ENCODE measurements around the gene OXCT1.
A peak's percentile ranks its signal among the peaks of the same experiment; 100 is the strongest.
"Not testable (repeated sequence)": the region's sequence is repeated elsewhere in the genome, so short reads cannot be mapped to it uniquely, and the experiment has no call there.

The OXCT1 gene

GRCh38 chr5:41728281-41728680 is 141.9 kb downstream of the OXCT1 start:
- TF ChIP-seq TAF1 (IDR thresholded peaks at IDR 0.05; ENCODE audit: low read depth, low read length) (no peak), SPI1 (IDR thresholded peaks at IDR 0.05; ENCODE audit: low read depth, low read length) (no peak), POLR2AphosphoS5 (IDR thresholded peaks at IDR 0.05; ENCODE audit: low read depth, low read length) (no peak), POU2F2 (IDR thresholded peaks at IDR 0.05; ENCODE audit: low read depth, low read length) (no peak), PAX5 (IDR thresholded peaks at IDR 0.05; ENCODE audit: insufficient read depth, low read length, severe bottlenecking) (no peak), POLR2A (IDR thresholded peaks at IDR 0.05; ENCODE audit: low read depth, low read length) (no peak)
- DNase-seq (ENCODE audit: insufficient read length, low spot score) = no peak
- FAIRE-seq = no peak

DNA sequence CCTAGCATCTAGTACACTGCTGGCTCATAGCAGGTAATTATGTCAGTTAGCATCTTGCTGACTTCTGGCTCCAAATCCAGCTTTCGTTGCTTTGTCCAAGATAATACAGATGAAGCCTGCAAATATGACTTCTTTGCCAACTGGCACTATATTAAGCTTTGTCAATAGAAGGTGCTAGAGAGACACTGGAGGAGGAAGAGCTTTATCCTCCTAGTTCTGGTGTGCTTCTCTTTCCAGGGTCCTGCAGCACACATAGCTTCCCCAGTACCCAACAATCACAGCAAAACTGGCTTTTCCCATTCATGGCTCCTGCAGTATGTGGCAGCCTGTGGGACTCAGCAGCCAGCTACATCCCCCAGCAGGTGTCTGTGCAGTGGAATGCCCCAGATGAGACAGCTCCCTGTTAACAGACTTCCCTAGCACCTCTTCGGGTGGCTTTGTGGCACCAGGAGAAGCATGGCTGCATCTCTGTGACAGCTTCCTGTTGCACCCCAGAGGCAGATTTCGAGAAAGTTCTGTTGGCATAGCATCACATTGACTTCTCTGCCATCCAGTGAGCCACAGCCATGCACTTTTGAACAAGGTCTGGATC is 147.8 kb downstream of the OXCT1 start:
- no peak for TF ChIP-seq POLR2AphosphoS5 (IDR thresholded peaks at IDR 0.05; ENCODE audit: low read depth, low read length)
- TF ChIP-seq PAX5 (IDR thresholded peaks at IDR 0.05; ENCODE audit: insufficient read depth, low read length, severe bottlenecking) = no peak
- TF ChIP-seq TAF1 (IDR thresholded peaks at IDR 0.05; ENCODE audit: low read depth, low read length) = no peak
- no peak for TF ChIP-seq POU2F2 (IDR thresholded peaks at IDR 0.05; ENCODE audit: low read depth, low read length)
- TF ChIP-seq POLR2A (IDR thresholded peaks at IDR 0.05; ENCODE audit: low read depth, low read length) = no peak
- no peak for TF ChIP-seq SPI1 (IDR thresholded peaks at IDR 0.05; ENCODE audit: low read depth, low read length)
- no peak for FAIRE-seq
- no peak for DNase-seq (ENCODE audit: insufficient read length, low spot score)

DNA sequence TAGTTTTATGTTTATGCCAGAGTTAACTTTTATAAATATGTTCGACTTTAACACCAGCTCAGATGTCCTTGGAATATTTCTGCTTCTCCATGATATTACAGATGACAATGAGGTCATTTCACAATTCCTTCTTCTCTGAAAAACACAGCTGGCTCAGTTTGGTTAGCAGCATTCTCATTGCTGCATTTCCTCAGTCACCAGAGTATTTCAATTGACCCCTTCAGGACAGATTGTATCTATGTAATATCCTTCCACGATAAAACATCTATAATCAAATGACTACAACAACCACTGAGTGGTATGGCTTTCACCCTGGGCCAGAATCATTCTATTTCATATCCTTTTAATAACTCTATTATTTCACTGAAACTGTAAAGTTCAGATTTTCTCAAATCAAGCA is 148.7 kb downstream of the OXCT1 start:
- TF ChIP-seq SPI1 (IDR thresholded peaks at IDR 0.05; ENCODE audit: low read depth, low read length) (no peak), POLR2A (IDR thresholded peaks at IDR 0.05; ENCODE audit: low read depth, low read length) (no peak), POU2F2 (IDR thresholded peaks at IDR 0.05; ENCODE audit: low read depth, low read length) (no peak), TAF1 (IDR thresholded peaks at IDR 0.05; ENCODE audit: low read depth, low read length) (no peak), POLR2AphosphoS5 (IDR thresholded peaks at IDR 0.05; ENCODE audit: low read depth, low read length) (no peak), PAX5 (IDR thresholded peaks at IDR 0.05; ENCODE audit: insufficient read depth, low read length, severe bottlenecking) (no peak)
- DNase-seq (ENCODE audit: insufficient read length, low spot score) (no peak), FAIRE-seq (no peak)

DNA sequence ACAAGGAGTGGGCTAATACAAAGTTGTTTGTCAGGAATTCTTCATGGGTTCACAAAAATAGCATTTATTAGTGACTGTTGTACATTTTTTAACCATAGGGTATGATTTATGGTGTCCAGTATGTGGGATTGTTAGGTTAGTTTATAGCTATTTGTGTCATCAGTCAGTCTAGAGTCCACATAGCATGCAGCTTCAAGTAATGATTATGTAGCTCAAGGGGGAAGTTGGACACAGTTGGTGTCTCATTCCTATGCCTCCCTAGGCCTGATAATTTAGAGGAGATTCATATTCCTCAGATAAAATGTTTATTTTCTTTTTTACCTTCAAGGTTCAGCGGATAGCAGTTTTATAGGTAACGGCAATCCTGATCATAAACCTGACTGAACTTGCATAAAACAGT is 153.8 kb downstream of the OXCT1 start:
- DNase-seq (ENCODE audit: insufficient read length, low spot score) = no peak
- FAIRE-seq = no peak
- TF ChIP-seq POU2F2 (IDR thresholded peaks at IDR 0.05; ENCODE audit: low read depth, low read length) (no peak), SPI1 (IDR thresholded peaks at IDR 0.05; ENCODE audit: low read depth, low read length) (no peak), PAX5 (IDR thresholded peaks at IDR 0.05; ENCODE audit: insufficient read depth, low read length, severe bottlenecking) (no peak), POLR2AphosphoS5 (IDR thresholded peaks at IDR 0.05; ENCODE audit: low read depth, low read length) (no peak), POLR2A (IDR thresholded peaks at IDR 0.05; ENCODE audit: low read depth, low read length) (no peak), TAF1 (IDR thresholded peaks at IDR 0.05; ENCODE audit: low read depth, low read length) (no peak)

DNA sequence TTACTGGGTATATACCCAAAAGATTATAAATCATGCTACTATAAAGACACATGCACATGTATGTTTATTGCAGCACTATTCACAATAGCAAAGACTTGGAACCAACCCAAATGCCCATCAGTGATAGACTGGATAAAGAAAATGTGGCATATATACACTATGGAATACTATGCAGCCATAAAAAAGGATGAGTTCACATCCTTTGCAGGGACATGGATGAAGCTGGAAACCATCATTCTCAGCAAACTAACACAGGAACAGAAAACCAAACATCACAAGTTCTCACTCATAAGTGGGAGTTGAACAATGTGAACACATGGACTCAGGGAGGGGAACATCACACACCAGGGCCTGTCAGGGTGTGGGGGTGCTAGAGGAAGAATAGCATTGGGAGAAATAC is 155.8 kb downstream of the OXCT1 start:
- not testable (repeated sequence) for FAIRE-seq; DNase-seq (ENCODE audit: insufficient read length, low spot score)

DNA sequence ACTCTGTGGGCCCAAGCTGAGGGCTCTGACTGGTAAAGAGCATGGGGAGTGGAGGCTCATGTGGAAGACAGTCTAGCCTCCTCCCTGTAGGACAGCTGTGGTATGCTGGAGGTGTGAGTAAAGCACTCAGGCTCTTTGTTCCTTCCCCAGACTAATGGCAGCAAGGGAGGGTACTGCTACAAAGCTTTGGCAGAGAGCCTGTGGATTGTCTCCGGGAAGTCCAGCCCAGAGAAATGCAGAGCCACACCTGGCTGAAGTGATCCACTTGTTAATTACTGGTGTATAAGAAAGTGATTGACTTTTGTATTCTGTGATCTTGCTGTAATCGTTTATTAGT is 161.7 kb downstream of the OXCT1 start:
- no peak for TF ChIP-seq POLR2AphosphoS5 (IDR thresholded peaks at IDR 0.05; ENCODE audit: low read depth, low read length)
- no peak for TF ChIP-seq TAF1 (IDR thresholded peaks at IDR 0.05; ENCODE audit: low read depth, low read length)
- no peak for TF ChIP-seq POLR2A (IDR thresholded peaks at IDR 0.05; ENCODE audit: low read depth, low read length)
- TF ChIP-seq POU2F2 (IDR thresholded peaks at IDR 0.05; ENCODE audit: low read depth, low read length) = no peak
- TF ChIP-seq PAX5 (IDR thresholded peaks at IDR 0.05; ENCODE audit: insufficient read depth, low read length, severe bottlenecking) = no peak
- no peak for TF ChIP-seq SPI1 (IDR thresholded peaks at IDR 0.05; ENCODE audit: low read depth, low read length)
- no peak for DNase-seq (ENCODE audit: insufficient read length, low spot score)
- no peak for FAIRE-seq

- FAIRE-seq = no peak
- no peak for TF ChIP-seq POU2F2 (IDR thresholded peaks at IDR 0.05; ENCODE audit: low read depth, low read length)
- no peak for DNase-seq (ENCODE audit: insufficient read length, low spot score)
Observed at GRCh38 chr5:41707853-41708603, 162.2 kb downstream of the OXCT1 start.

- no peak for TF ChIP-seq SPI1 (IDR thresholded peaks at IDR 0.05; ENCODE audit: low read depth, low read length)
- no peak for TF ChIP-seq POU2F2 (IDR thresholded peaks at IDR 0.05; ENCODE audit: low read depth, low read length)
- no peak for TF ChIP-seq POLR2A (IDR thresholded peaks at IDR 0.05; ENCODE audit: low read depth, low read length)
- DNase-seq (ENCODE audit: insufficient read length, low spot score) = no peak
- no peak for FAIRE-seq
Observed at GRCh38 chr5:41695920-41696582, 174.2 kb downstream of the OXCT1 start.

DNA sequence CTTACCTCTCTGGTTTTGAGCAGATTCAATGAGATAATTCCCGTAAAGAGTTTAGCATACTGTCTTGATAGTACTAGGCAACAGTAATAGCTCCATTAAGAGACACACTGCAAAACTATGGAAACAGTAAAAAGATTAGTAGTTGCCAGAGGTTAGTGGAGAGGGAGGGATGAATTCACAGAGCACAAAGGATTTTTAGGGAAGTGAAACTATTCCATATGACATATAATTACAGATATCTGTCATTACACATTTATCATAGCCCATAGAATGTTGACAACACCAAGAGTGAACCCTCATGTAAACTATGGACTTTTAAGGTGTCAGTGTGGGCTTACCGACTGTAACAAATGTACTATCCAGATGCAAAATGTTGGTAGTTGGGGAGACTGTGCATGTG is 183.5 kb downstream of the OXCT1 start:
- TF ChIP-seq PAX5 (IDR thresholded peaks at IDR 0.05; ENCODE audit: insufficient read depth, low read length, severe bottlenecking) = no peak
- peak; percentile 78 for TF ChIP-seq SPI1 (IDR thresholded peaks at IDR 0.05; ENCODE audit: low read depth, low read length)
- FAIRE-seq (no peak), DNase-seq (ENCODE audit: insufficient read length, low spot score) (no peak)

DNA sequence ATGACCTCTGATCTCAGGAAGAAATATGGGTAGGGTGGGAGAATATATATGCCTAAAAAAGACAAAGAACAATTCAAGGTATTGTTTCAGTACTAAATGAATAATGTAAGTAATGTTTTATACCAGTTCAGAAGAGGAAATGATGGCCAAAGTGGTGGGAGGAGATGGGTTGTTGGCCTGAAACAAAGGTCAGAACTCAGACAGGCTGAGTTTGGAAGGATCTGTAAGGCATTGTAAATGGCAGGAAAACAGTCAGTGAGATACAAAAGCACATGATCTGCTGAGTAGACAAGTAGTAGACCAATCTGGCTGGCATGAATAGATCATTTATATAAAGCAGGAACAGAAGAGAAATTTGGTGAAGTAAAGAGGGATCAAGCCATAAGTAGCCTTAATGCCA is 184.0 kb downstream of the OXCT1 start:
- no peak for DNase-seq (ENCODE audit: insufficient read length, low spot score)
- peak; percentile 13 for FAIRE-seq
- TF ChIP-seq POLR2AphosphoS5 (IDR thresholded peaks at IDR 0.05; ENCODE audit: low read depth, low read length) (no peak), SPI1 (IDR thresholded peaks at IDR 0.05; ENCODE audit: low read depth, low read length) (no peak), POLR2A (IDR thresholded peaks at IDR 0.05; ENCODE audit: low read depth, low read length) (no peak), POU2F2 (IDR thresholded peaks at IDR 0.05; ENCODE audit: low read depth, low read length) (no peak)
